Kidney glomerular epithelial cell (primary cell): ENCODE data around the gene GSTO1.

Source experiments
- DNase-seq: peaks from one replicate; lab custom pipeline; 2025; lab: John Stamatoyannopoulos, UW

GSTO1 gene

GRCh38 chr10:104276192-104276591 is 21.5 kb downstream of the GSTO1 start:
- no peak for DNase-seq

- DNase-seq: no peak
Observed at GRCh38 chr10:104277785-104278184, 23.1 kb downstream of the GSTO1 start.

GRCh38 chr10:104279550-104280259 is 25.0 kb downstream of the GSTO1 start:
- DNase-seq: no peak

DNA sequence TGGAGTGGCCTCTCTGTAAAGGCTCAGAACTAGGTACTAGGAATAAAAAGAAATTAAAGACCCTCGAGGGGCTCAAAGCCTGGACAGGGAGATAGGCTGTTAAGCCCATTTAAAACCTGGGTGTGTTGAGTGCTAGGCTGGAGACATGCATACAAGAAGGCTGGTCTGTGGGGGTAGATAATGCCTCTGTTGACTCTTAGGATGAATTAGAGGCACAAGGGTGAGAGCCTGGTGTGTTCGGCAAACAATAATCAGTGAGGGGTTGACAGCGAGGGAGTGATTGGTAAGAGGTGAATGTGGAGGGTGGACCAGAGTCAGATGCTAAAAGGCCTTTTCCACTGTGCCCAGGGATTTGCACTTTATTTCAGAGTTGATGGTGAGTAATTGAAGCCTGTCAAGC is 27.0 kb downstream of the GSTO1 start:
- no peak for DNase-seq

- DNase-seq: no peak
Observed at GRCh38 chr10:104284846-104285245, 30.2 kb downstream of the GSTO1 start.

GRCh38 chr10:104286939-104287338 is 32.2 kb downstream of the GSTO1 start:
- DNase-seq: no peak

GRCh38 chr10:104288355-104288754 is 33.7 kb downstream of the GSTO1 start:
- no peak for DNase-seq

DNA sequence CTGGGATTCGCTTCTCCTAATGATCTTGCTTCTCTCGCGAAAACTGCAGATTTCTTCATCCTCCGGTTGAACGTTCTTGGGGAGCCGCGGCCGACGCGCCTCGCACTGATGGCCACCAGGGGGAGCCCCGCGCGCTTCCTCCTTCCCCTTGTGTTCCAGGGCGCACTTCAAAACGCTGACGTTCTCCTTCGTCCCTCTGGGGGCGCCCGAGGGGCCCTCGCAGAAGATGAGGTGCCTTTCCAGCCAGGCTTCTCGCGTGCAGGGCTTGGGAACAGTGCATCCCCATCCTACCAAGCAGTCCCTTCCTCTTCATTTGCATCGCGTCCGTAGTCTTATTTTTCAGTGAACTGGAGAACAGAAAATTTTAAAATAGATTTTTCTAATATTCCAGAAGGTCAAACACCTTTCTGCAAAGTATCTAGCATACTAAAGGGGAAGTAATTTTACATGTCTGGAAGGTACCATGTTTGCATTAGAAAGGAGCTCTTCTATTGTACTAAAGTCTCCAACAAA is 36.8 kb downstream of the GSTO1 start:
- peak; percentile 72 for DNase-seq

DNA sequence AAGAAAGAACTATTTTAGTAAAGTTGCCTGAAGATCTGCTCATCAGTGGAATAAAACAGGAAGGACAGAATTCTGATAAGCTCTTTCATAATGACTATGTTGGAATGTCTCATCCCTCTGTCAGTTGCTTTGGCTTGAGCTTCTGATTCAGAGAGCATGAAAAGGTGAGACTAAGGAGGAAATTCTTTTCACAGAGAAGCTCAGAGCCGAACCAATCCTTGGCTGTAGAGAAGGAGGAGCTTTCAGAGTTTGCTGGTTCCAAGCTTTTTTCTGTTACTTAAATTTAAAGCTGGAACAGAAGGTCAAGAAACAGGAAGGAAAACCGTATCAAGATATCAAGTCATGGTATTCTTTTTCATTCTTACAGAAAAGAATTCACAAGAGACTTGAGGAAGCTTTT is 38.3 kb downstream of the GSTO1 start:
- peak; percentile 67 for DNase-seq

DNA sequence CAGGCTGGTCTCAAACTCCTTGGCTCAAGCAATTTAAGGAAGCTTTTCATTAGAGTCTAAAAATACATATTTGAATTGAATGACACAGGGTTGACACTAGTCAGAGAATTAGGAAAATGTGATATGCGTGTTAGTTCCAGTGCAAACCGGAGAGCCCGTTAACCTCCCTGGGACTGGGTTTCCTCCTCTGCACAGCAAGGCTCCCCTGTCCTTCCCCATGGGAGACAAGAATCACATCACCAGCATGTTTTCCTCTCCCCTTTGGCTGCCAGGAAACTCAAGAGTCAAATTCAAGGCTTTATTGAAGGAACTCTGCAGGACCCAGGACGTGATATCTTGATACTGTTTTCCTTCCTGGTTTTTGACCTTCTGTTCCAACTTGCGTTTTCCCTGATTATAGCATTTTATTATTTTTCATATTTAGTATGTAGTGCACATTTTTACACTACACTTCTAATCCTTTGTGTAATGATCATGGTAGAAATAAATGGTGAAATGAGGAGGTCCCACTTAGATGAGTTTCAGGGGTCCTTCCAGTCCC is 39.2 kb downstream of the GSTO1 start:
- no peak for DNase-seq

- DNase-seq: no peak
Observed at GRCh38 chr10:104296687-104297436, 42.2 kb downstream of the GSTO1 start.

DNA sequence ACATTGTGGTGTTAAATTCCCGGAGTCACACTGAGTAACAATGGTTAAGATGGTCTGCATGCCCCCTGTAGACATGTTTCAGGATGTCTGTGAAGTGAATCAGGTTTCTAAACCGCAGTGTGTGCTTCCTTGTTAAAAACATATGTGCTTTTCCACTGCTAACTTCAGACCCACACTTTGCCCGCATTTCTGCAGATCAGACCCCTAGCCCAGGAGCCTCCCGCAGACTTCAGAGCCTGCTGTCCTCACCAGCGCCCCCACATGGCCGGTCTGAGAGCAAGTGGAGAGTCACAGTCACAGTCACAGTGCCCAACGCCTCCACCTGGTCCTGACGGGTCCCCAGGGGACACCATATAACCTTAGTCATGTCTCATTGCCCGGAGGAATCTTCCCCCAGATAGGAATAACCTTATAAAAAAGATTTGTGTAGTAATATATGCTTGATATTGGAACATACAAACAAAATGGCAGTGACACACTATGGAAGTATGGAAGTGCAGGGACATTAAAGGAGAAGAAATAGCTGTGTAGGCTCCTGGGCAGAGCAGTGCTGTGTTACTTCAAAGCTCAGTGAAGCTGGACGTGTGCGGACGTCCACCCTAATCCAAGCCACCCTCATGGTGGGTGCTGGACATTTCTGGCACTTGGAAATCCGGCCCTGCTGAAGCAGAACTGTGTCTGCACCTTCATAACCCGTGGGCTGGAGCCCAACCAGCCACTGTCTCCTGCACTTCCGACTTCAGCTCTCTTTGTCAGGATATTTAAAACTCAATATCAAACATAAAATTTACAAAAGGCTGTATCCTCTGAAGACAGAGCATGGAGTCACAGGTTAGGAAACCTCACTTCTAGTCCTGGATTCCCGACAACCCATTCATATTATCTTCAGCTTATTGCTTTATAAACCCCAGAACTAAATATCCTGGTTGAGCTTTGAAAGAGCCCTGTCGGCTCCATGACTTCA is 43.3 kb downstream of the GSTO1 start:
- DNase-seq: no peak

GRCh38 chr10:104299031-104299904 is 44.6 kb downstream of the GSTO1 start:
- DNase-seq: no peak

DNA sequence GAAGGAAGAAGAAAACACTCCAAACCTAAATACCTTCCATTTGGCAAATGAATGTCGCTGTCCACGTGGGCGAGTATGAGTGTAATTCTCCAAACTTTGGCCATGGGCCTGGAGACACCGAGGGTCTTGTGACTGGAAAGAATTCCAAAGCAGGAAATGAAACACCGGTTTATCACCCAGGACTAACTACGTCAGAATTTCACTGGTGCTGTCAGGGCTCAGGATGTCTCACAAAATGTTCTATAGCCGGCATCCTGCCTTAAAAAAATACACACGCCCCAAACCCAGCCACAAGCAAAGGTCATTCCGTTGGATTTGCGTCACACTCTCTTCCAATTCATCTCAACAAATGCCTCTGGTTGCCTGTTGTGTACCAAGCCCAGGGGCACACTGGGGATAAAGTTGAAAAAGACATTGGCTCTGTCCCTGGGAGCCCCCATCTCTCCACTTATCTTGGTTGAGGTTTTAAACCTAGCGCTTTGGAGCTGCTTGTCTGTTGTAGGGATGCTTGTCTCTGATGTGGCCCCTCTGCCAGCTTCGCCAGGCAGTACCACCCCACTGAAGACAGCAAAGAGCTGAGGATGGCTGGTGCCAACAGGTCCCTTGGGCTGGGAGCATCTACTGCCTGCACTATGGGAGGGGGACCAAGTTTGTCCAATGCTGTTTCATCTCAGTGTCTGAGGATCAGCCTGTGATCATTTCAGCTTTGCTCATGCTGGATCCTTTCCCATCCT is 45.5 kb downstream of the GSTO1 start:
- no peak for DNase-seq

GRCh38 chr10:104300736-104301292 is 46.1 kb downstream of the GSTO1 start:
- peak; percentile 85 for DNase-seq

DNA sequence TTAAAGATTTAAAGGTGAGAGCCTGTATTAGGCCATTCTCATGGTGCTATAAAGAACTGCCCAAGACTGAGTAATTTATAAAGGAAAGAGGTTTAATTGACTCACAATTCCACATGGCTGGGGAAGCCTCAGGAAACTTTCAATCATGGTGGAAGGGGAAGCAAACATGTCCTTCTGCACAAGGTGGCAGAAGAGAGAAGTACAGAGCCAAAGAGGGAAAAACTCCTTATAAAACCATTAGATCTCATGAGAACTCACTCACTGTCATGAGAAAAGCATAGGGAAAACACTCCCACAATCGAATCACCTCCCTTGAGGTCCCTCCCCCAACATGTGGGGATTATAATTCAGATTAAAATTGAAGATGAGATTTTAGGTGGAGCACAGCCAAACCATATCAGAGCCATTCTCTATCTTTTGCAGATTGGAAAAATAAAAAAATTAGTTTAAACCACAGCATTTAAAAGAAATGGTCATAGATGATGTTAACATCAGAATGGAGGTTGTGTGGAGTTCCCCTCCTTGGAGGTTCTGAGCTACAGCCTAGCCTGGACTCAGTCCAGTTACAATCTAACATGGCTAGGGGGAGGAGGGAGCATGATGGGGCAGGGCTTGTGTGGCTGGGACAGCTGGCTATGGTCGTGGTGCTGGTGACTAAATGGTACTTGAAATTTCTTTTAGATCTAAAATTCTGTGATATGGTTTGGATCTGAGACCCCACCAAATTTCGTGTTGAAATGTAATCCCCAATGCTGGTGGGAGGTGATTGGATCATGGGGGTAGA is 47.4 kb downstream of the GSTO1 start:
- DNase-seq: no peak

- no peak for DNase-seq
Observed at GRCh38 chr10:104303594-104304355, 49.1 kb downstream of the GSTO1 start.

GRCh38 chr10:104304356-104304745 is 49.7 kb downstream of the GSTO1 start:
- no peak for DNase-seq
